GM21360 (cell line): Measurements from ENCODE around the gene MAP2K3.
"Not testable (repeated sequence)": the region's sequence is repeated elsewhere in the genome, so short reads cannot be mapped to it uniquely, and the experiment has no call there.

Experiments
- ATAC-seq: cut with Tn5 transposase; IDR thresholded peaks from one replicate; pipeline ENCODE4 v1.9.1; 2021; ENCODE audit warnings: mild to moderate bottlenecking, moderate library complexity; ENCODE audit not compliant: unreplicated experiment

Gene MAP2K3

GRCh38 chr17:21296097-21297025, 11.8 kb downstream of the MAP2K3 start:
- ATAC-seq, result no peak

- no peak for ATAC-seq
These were observed 12.6 kb downstream of the MAP2K3 start for GRCh38 chr17:21297026-21297520.

GRCh38 chr17:21297597-21297996, 13.1 kb downstream of the MAP2K3 start:
- no peak for ATAC-seq

- ATAC-seq, result no peak
These were observed 13.8 kb downstream of the MAP2K3 start for GRCh38 chr17:21298056-21298982.

- no peak for ATAC-seq
These were observed 14.5 kb downstream of the MAP2K3 start for GRCh38 chr17:21298983-21299519.

GRCh38 chr17:21299981-21300600, 15.6 kb downstream of the MAP2K3 start:
- ATAC-seq, result no peak

GRCh38 chr17:21300601-21301571, 16.4 kb downstream of the MAP2K3 start:
- ATAC-seq, result no peak

GRCh38 chr17:21301593-21302550, 17.4 kb downstream of the MAP2K3 start:
- no peak for ATAC-seq

GRCh38 chr17:21302711-21303425, 18.4 kb downstream of the MAP2K3 start:
- ATAC-seq, result no peak

- ATAC-seq, result no peak
These were observed 19.0 kb downstream of the MAP2K3 start for GRCh38 chr17:21303441-21304065.

GRCh38 chr17:21304091-21304490, 19.6 kb downstream of the MAP2K3 start:
- no peak for ATAC-seq

GRCh38 chr17:21304551-21305151, 20.1 kb downstream of the MAP2K3 start:
- not testable (repeated sequence) for ATAC-seq

- ATAC-seq, result not testable (repeated sequence)
These were observed 21.1 kb downstream of the MAP2K3 start for GRCh38 chr17:21305431-21306180.

GRCh38 chr17:21306611-21307272, 22.2 kb downstream of the MAP2K3 start:
- ATAC-seq, result not testable (repeated sequence)

- ATAC-seq, result not testable (repeated sequence)
These were observed 22.7 kb downstream of the MAP2K3 start for GRCh38 chr17:21307273-21307625.
